Bronchus fibroblast of lung (primary cell): ENCODE results near the gene CA4. TPM values are rescaled to one million over a fixed set of nuclear protein-coding genes. Genes with fewer than 3 reads are reported as not detected.

Experiments
- total RNA-seq: library from RNA; depleted of rRNA; stranded (reverse); fragments of >200 nt; gene quantifications from 2 replicates; pipeline ENCODE4 v1.2.3, GENCODE V29; 2015

CA4 gene
- total RNA-seq = not detected in 2 replicates

DNA sequence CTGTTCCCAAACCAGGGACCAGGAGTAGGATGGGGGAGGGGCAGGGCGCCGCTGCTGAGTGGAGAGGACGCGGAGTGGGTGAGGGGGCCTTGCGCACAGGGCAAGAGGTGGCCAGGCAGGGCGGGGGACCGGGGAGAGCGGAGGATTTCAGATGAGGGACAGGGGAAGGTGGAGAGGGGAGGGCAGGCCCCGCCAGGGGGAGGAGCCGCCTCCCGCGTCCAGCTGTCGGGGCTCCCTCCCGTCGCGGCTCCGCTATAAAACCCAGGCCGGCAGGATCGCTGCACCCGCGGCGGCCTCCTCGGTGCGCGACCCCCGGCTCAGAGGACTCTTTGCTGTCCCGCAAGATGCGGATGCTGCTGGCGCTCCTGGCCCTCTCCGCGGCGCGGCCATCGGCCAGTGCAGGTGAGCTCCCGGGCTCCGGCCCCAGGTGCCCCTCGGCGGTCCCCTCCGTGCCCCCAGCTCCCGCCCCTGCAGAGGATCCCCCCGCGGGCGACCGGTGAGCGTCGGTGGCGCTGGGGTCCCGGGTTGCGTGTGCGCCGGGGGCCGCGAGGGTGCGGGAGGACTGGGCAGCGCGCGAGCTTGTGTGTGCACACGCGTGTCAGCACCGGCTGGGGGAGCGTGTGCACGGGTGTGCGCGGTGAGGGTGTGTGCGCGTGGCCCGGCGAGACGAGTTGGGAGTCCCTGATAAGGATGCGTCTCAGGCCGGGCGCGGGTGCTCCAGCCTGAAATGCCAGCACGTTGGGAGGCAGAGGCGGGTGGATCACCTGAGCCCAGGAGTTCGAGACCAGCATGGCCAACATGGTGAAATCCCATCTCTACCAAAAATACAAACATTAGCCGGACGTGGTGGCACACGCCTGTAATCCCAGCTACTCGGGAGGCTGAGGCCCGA is at the start of gene CA4:
TSS of gene CA4 (plus strand) at position 283 of the 892 bp plus-strand sequence. CDS start at position 345, 62 bp downstream.

Other genes with a start within 250 kb of the CA4 start
- gene RNFT1, start 185.2 kb upstream of the CA4 start, total RNA-seq = 8.0 and 8.2 TPM in 2 replicates
- gene HEATR6, start 71.1 kb upstream of the CA4 start, total RNA-seq = 25.4 and 30.6 TPM in 2 replicates
- gene USP32, start 242.2 kb downstream of the CA4 start, total RNA-seq = 20.1 and 20.2 TPM in 2 replicates